NCI-H1092 treated with DMSO at 0.1 percent for 48 hours (cell line): Measurements from ENCODE around the gene KRT12.
"Not testable (repeated sequence)": the region's sequence is repeated elsewhere in the genome, so short reads cannot be mapped to it uniquely, and the experiment has no call there.

Experiments used
- DNase-seq: peaks from one replicate; lab custom pipeline; 2025; lab: John Stamatoyannopoulos, UW

KRT12 gene

GRCh38 chr17:40814657-40815056 is 52.4 kb downstream of the KRT12 start:
- DNase-seq = not testable (repeated sequence)

- no peak for DNase-seq
Measured at GRCh38 chr17:40813804-40814203, 53.2 kb downstream of the KRT12 start.

- no peak for DNase-seq
Measured at GRCh38 chr17:40812639-40813038, 54.4 kb downstream of the KRT12 start.
